Fibroblast of lung (primary cell): Measurements from ENCODE around the gene TP63. TPM values are rescaled to one million over a fixed set of nuclear protein-coding genes. Genes with fewer than 3 reads are reported as not detected.
"Not testable (repeated sequence)": the region's sequence is repeated elsewhere in the genome, so short reads cannot be mapped to it uniquely, and the experiment has no call there.

ENCODE experiments used
- DNase-seq, 2 donors: peaks; one replicate each; pipeline versions ENCODE4 v3.0.0 to v3.0.0-alpha.2; 2010; ENCODE audit warnings: low read depth in 2 of 2
- H2AFZ ChIP-seq: 2 replicates; pipeline ENCODE4 v1.5.1; 2012; ENCODE audit warnings: low read length, control low read depth, inconsistent platforms
- H3K27ac ChIP-seq: 2 replicates; pipeline ENCODE4 v1.5.1; 2011; ENCODE audit warnings: low read length, control low read depth; ENCODE audit not compliant: insufficient read depth
- H3K27me3 ChIP-seq: 2 replicates; pipeline ENCODE4 v1.5.1; 2011; ENCODE audit warnings: mild to moderate bottlenecking, low read length; ENCODE audit not compliant: control insufficient read depth, insufficient read depth
- H3K36me3 ChIP-seq: 2 replicates; pipeline ENCODE4 v1.5.1; 2011; ENCODE audit warnings: low read length; ENCODE audit not compliant: control insufficient read depth, insufficient read depth
- H3K4me1 ChIP-seq: 2 replicates; pipeline ENCODE4 v1.5.1; 2011; ENCODE audit warnings: low read length; ENCODE audit not compliant: control insufficient read depth, insufficient read depth; ENCODE audit errors: extremely low read depth
- H3K4me2 ChIP-seq: 2 replicates; pipeline ENCODE4 v1.5.1; 2011; ENCODE audit warnings: low read length, control low read depth; ENCODE audit not compliant: insufficient read depth; ENCODE audit errors: extremely low read depth
- H3K4me3 ChIP-seq, 4 experiments: fragments of 200-600 bp in 1 of 4; sonication (generic) in 1 of 4; replicated peaks in 1 of 4; 2 replicates each; pipeline ENCODE4 v1.5.1; 2011 to 2016; ENCODE audit warnings: low read length in 4 of 4, low read depth in 3 of 4, mild to moderate bottlenecking in 3 of 4, control low read depth in 2 of 4, inconsistent platforms in 1 of 4, mixed read lengths in 1 of 4; ENCODE audit not compliant: insufficient read depth in 1 of 4; ENCODE audit errors: control extremely low read depth in 1 of 4
- H3K79me2 ChIP-seq: 2 replicates; pipeline ENCODE4 v1.5.1; 2012; ENCODE audit warnings: mild to moderate bottlenecking, low read length, inconsistent platforms; ENCODE audit not compliant: control insufficient read depth, insufficient read depth
- H3K9ac ChIP-seq: 2 replicates; pipeline ENCODE4 v1.5.1; 2011; ENCODE audit warnings: mild to moderate bottlenecking, low read length, control low read depth; ENCODE audit not compliant: insufficient read depth
- H3K9me3 ChIP-seq: 2 replicates; pipeline ENCODE4 v1.5.1; 2012; ENCODE audit warnings: low read depth, low read length; ENCODE audit not compliant: control insufficient read depth, insufficient read depth
- H4K20me1 ChIP-seq: 2 replicates; pipeline ENCODE4 v1.5.1; 2011; ENCODE audit warnings: low read length; ENCODE audit not compliant: control insufficient read depth, insufficient read depth; ENCODE audit errors: extremely low read depth
- CTCF ChIP-seq, 2 donors: IDR thresholded peaks in 1 of 2; conservative IDR thresholded peaks in 1 of 2; 1 replicate in 1 of 2; 2 replicates in 1 of 2; pipeline ENCODE4 v1.5.1; 2011 to 2012; ENCODE audit warnings: low read length in 2 of 2, control low read depth in 1 of 2, inconsistent platforms in 1 of 2, low read depth in 1 of 2, mild to moderate bottlenecking in 1 of 2
- EZH2 ChIP-seq: IDR thresholded peaks from 2 replicates; pipeline ENCODE4 v1.5.1; 2012; ENCODE audit warnings: low read length, control low read depth, mild to moderate bottlenecking; ENCODE audit errors: missing control alignments
- polyA plus RNA-seq, 2 donors: library from polyadenylated mRNA; depleted of rRNA in 1 of 2; stranded (reverse) in 1 of 2; unstranded in 1 of 2; fragments of >200 nt; gene quantifications; 2 replicates each; pipeline ENCODE4 v1.2.1, GENCODE V29; 2011 to 2012; ENCODE audit warnings: missing spikeins in 1 of 2
- total RNA-seq: library from RNA; depleted of rRNA; stranded (reverse); fragments of >200 nt; gene quantifications from 2 replicates; pipeline ENCODE4 v1.2.1, GENCODE V29; 2014

TP63 gene
- total and polyA plus RNA-seq, 2 donors (not counting 1 experiment from before 2014, with no cell fraction given): 0.06 TPM; not detected in 1

DNA sequence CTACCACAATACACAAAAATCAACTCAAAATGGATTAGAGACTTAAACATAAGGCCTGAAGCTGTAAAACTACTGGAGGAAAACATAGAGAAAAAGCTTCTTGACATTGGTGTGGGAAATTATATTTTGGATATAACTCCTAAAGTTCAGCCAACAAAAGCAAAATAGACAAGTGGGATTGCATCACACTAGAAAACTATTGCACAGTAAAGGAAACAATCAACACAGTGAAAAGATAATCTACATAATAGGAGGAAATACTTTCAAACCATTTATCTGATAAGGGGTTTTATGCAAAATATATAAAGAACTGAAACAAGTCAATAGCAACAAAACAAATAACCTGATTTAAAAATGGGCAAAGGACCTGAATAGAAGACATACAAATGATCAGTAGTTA, 37.6 kb upstream of the TP63 start:
- Histone ChIP-seq H3K4me2 (no peak overlapping the region), H2AFZ (no peak overlapping the region), H3K79me2 (no peaks in the 10 kb centered on the region), H3K27me3 (no peaks in the 10 kb centered on the region), H3K4me3 (no peak overlapping the region), H3K4me1 (no peaks in the 10 kb centered on the region), H4K20me1 (no peaks in the 10 kb centered on the region), H3K27ac (no peak overlapping the region), H3K9ac (no peak overlapping the region), H3K9me3 (no peaks in the 10 kb centered on the region), H3K36me3 (no peaks in the 10 kb centered on the region)
- TF ChIP-seq CTCF (conservative IDR thresholded peaks at IDR 0.05 in 1 of 2, IDR thresholded peaks at IDR 0.05 in 1 of 2; ENCODE audit: low read depth in 1 of 2, low read length in 2 of 2): no peak
- TF ChIP-seq EZH2: no peak
- peak in 1 of 2 donors; percentile 1 for DNase-seq

DNA sequence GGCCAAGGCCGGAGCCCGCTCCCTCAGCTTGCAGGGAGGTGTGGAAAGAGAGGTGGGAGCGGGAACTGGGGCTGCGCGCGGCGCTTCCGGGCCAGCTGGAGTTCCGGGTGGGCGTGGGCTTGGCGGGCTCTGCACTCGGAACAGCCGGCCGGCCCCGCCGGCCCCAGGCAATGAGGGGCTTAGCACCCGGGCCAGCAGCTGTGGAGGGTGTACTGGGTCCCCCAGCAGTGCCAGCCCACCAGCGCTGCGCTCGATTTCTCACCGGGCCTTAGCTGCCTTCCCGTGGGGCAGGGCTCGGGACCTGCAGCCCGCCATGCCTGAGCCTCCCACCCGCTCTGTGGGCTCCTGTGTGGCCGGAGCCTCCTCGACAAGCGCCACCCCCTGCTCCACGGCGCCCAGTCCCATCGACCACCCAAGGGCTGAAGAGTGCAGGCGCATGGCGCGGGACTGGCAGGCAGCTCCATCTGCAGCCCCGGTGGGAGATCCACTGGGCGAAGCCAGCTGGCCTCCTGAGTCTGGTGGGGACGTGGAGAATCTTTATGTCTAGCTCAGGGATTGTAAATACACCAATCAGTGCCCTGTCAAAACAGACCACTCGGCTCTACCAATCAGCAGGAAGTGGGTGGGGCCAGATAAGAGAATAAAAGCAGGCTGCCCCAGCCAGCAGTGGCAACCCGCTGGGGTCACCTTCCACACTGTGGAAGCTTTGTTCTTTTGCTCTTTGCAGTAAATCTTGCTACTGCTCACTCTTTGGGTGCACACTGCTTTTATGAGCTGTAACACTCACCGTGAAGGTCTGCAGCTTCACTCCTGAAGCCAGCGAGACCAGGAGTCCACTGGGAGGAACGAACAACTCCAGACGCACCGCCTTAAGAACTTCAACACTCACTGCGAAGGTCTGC, 34.9 kb upstream of the TP63 start:
- H3K4me2 ChIP-seq, H2AFZ ChIP-seq, H4K20me1 ChIP-seq, H3K27ac ChIP-seq, H3K4me3 ChIP-seq, H3K27me3 ChIP-seq, H3K4me1 ChIP-seq, H3K79me2 ChIP-seq, H3K36me3 ChIP-seq, DNase-seq, H3K9ac ChIP-seq, H3K9me3 ChIP-seq: not testable (repeated sequence)

- Histone ChIP-seq H4K20me1 (no peaks in the 10 kb centered on the region), H3K9ac (no peak overlapping the region), H2AFZ (no peak overlapping the region), H3K27me3 (no peaks in the 10 kb centered on the region), H3K79me2 (no peaks in the 10 kb centered on the region), H3K9me3 (no peaks in the 10 kb centered on the region), H3K4me2 (no peak overlapping the region), H3K4me1 (no peaks in the 10 kb centered on the region), H3K4me3 (no peak overlapping the region), H3K27ac (no peak overlapping the region), H3K36me3 (no peaks in the 10 kb centered on the region)
- DNase-seq: no peak
- TF ChIP-seq EZH2 (no peak), CTCF (conservative IDR thresholded peaks at IDR 0.05 in 1 of 2, IDR thresholded peaks at IDR 0.05 in 1 of 2; ENCODE audit: low read depth in 1 of 2, low read length in 2 of 2) (no peak)
Measured at GRCh38 chr3:189597918-189598317, 33.3 kb upstream of the TP63 start.
